H1 (cell line): Measurements from ENCODE around the gene LDHAL6A. TPM values are rescaled to one million over a fixed set of nuclear protein-coding genes. Genes with fewer than 3 reads are reported as not detected.
A peak's percentile ranks its signal among the peaks of the same experiment; 100 is the strongest.

Experiments
- CTCF ChIA-PET: fragments of 300-600 bp; sonication (Branson Sonifier 250); formaldehyde crosslinking; loops from one replicate; lab custom pipeline; 2021; ENCODE audit not compliant: partially characterized antibody; lab: Charles Lee
- POLR2A ChIA-PET: fragments of 300-600 bp; sonication (Branson Sonifier 250); formaldehyde crosslinking; loops from one replicate; lab custom pipeline; 2021; ENCODE audit warnings: inconsistent platforms; ENCODE audit not compliant: partially characterized antibody; lab: Charles Lee
- DNase-seq, 2 experiments: peaks; one replicate each; pipeline versions ENCODE4 v3.0.0 to v3.0.0-alpha.2; 2010 to 2022; ENCODE audit warnings: low spot score in 2 of 2, low read depth in 1 of 2, mixed read lengths in 1 of 2
- FAIRE-seq: peaks from 2 replicates; lab custom pipeline; 2011; peaks lifted over from hg19 to GRCh38; lab: Jason Lieb, UNC
- H2AFZ ChIP-seq: 2 replicates; pipeline ENCODE4 v1.8.1; 2012; ENCODE audit warnings: low read length, inconsistent platforms
- H2AK5ac ChIP-seq: 2 replicates; pipeline ENCODE4 v1.6.1; 2013; ENCODE audit warnings: low read depth, low read length
- H2BK120ac ChIP-seq: replicated peaks from 2 replicates; pipeline ENCODE3; 2013; ENCODE audit warnings: low read depth, low read length, inconsistent platforms
- H2BK12ac ChIP-seq: 2 replicates; pipeline ENCODE4 v1.6.1; 2013; ENCODE audit warnings: low read depth, low read length
- H2BK15ac ChIP-seq: 2 replicates; pipeline ENCODE4 v1.6.1; 2013; ENCODE audit warnings: low read length
- H2BK20ac ChIP-seq: 2 replicates; pipeline ENCODE4 v1.6.1; 2013; ENCODE audit warnings: low read length
- H2BK5ac ChIP-seq: 2 replicates; pipeline ENCODE4 v1.6.1; 2013; ENCODE audit warnings: low read depth, low read length
- H3K14ac ChIP-seq: 2 replicates; pipeline ENCODE4 v1.6.1; 2013; ENCODE audit warnings: inconsistent platforms; ENCODE audit not compliant: insufficient read length
- H3K18ac ChIP-seq: 2 replicates; pipeline ENCODE4 v1.6.1; 2013; ENCODE audit warnings: low read length; ENCODE audit errors: extremely low read depth
- H3K23ac ChIP-seq: 2 replicates; pipeline ENCODE4 v1.6.1; 2013; ENCODE audit warnings: inconsistent platforms; ENCODE audit not compliant: insufficient read length
- H3K23me2 ChIP-seq: 2 replicates; pipeline ENCODE4 v1.6.1; 2013; ENCODE audit warnings: low read depth, low read length
- H3K27ac ChIP-seq: 2 replicates; pipeline ENCODE4 v1.6.1; 2011; ENCODE audit warnings: low read depth, low read length, inconsistent platforms
- H3K27me3 ChIP-seq, 4 experiments: replicated peaks in 1 of 4; 1 replicate in 1 of 4; 2 replicates in 3 of 4; pipeline versions ENCODE4 v1.6.1 to v1.8.1; 2011 to 2013; ENCODE audit warnings: low read length in 3 of 4, mild to moderate bottlenecking in 3 of 4, inconsistent platforms in 2 of 4, mixed read lengths in 2 of 4, moderate library complexity in 1 of 4; ENCODE audit not compliant: control insufficient read depth in 3 of 4, insufficient read depth in 3 of 4; ENCODE audit errors: extremely low read depth in 1 of 4
- H3K36me3 ChIP-seq, 4 experiments: 2 replicates each; pipeline versions ENCODE4 v1.6.1 to v1.8.1; 2011 to 2013; ENCODE audit warnings: mild to moderate bottlenecking in 4 of 4, low read length in 3 of 4, moderate library complexity in 2 of 4, control low read depth in 1 of 4, inconsistent platforms in 1 of 4; ENCODE audit not compliant: insufficient read depth in 4 of 4, control insufficient read depth in 2 of 4
- H3K4ac ChIP-seq: replicated peaks from 2 replicates; pipeline ENCODE3; 2013; ENCODE audit warnings: low read length, low read depth, mixed read lengths, inconsistent platforms; ENCODE audit not compliant: insufficient read length
- H3K4me1 ChIP-seq, 4 experiments: replicated peaks in 1 of 4; 1 replicate in 1 of 4; 2 replicates in 3 of 4; pipeline versions ENCODE4 v1.6.1 to v1.8.1; 2011 to 2013; ENCODE audit warnings: low read length in 3 of 4, inconsistent platforms in 2 of 4, mixed read lengths in 1 of 4; ENCODE audit not compliant: insufficient read depth in 4 of 4, control insufficient read depth in 3 of 4
- H3K4me2 ChIP-seq, 2 experiments: 2 replicates each; pipeline versions ENCODE4 v1.6.1 to v1.8.1; 2011 to 2013; ENCODE audit warnings: low read depth in 2 of 2, low read length in 2 of 2, control low read depth in 1 of 2, inconsistent platforms in 1 of 2, mild to moderate bottlenecking in 1 of 2; ENCODE audit not compliant: insufficient read depth in 1 of 2
- H3K4me3 ChIP-seq, 4 experiments: fragments of 200-600, 300-600 bp in 1 of 4; sonication (generic), shearing (Covaris generic), sonication (Bioruptor Twin) in 1 of 4; 2 replicates each; pipeline versions ENCODE4 v1.5.1 to v1.8.1; 2011 to 2016; ENCODE audit warnings: low read length in 4 of 4, low read depth in 3 of 4, control low read depth in 2 of 4, inconsistent platforms in 2 of 4, mild to moderate bottlenecking in 2 of 4, mixed read lengths in 1 of 4, moderate library complexity in 1 of 4; ENCODE audit not compliant: insufficient read depth in 2 of 4; ENCODE audit errors: extremely low read depth in 1 of 4
- H3K56ac ChIP-seq: replicated peaks from 2 replicates; pipeline ENCODE3; 2013; ENCODE audit warnings: low read depth, mild to moderate bottlenecking, mixed read lengths, low read length, inconsistent platforms; ENCODE audit not compliant: insufficient read length
- H3K79me1 ChIP-seq: 2 replicates; pipeline ENCODE4 v1.6.1; 2013; ENCODE audit warnings: low read depth, low read length, control low read depth
- H3K79me2 ChIP-seq, 2 experiments: 2 replicates each; pipeline versions ENCODE4 v1.6.1 to v1.8.1; 2012 to 2013; ENCODE audit warnings: low read length in 2 of 2, mild to moderate bottlenecking in 2 of 2, inconsistent platforms in 1 of 2; ENCODE audit not compliant: insufficient read depth in 2 of 2, control insufficient read depth in 1 of 2
- H3K9ac ChIP-seq, 4 experiments: replicated peaks in 1 of 4; 1 replicate in 1 of 4; 2 replicates in 3 of 4; pipeline versions ENCODE4 v1.6.1 to v1.8.1; 2011 to 2013; ENCODE audit warnings: low read depth in 3 of 4, low read length in 3 of 4, control low read depth in 2 of 4, mild to moderate bottlenecking in 2 of 4, moderate library complexity in 2 of 4, inconsistent platforms in 1 of 4; ENCODE audit errors: extremely low read depth in 1 of 4
- H3K9me3 ChIP-seq, 2 experiments: 2 replicates each; pipeline versions ENCODE4 v1.6.1 to v1.8.1; 2012 to 2013; ENCODE audit warnings: mild to moderate bottlenecking in 2 of 2, moderate library complexity in 2 of 2, control low read depth in 1 of 2, inconsistent platforms in 1 of 2, low read depth in 1 of 2, low read length in 1 of 2, mixed read lengths in 1 of 2; ENCODE audit not compliant: insufficient read depth in 2 of 2
- H4K20me1 ChIP-seq, 2 experiments: replicated peaks in 1 of 2; 2 replicates each; pipeline versions ENCODE3 to v1.8.1; 2011 to 2013; ENCODE audit warnings: inconsistent platforms in 2 of 2, low read length in 2 of 2, mild to moderate bottlenecking in 1 of 2; ENCODE audit not compliant: insufficient read depth in 2 of 2, control insufficient read depth in 1 of 2
- H4K5ac ChIP-seq: 2 replicates; pipeline ENCODE4 v1.6.1; 2013; ENCODE audit warnings: low read length, low read depth, mixed read lengths, inconsistent platforms; ENCODE audit not compliant: insufficient read length
- H4K8ac ChIP-seq: 2 replicates; pipeline ENCODE4 v1.8.0; 2013; ENCODE audit warnings: mild to moderate bottlenecking, moderate library complexity, low read length, inconsistent platforms; ENCODE audit not compliant: insufficient read depth; ENCODE audit errors: extremely low read depth
- H4K91ac ChIP-seq: replicated peaks from 2 replicates; pipeline ENCODE3; 2013; ENCODE audit warnings: low read length, mixed read lengths, inconsistent platforms; ENCODE audit not compliant: insufficient read length
- BCL11A ChIP-seq, 2 experiments: IDR thresholded peaks; one replicate each; pipeline ENCODE4 v1.6.1; 2011; ENCODE audit warnings: low read depth in 2 of 2, low read length in 2 of 2, mild to moderate bottlenecking in 2 of 2
- BRCA1 ChIP-seq: IDR thresholded peaks from 2 replicates; pipeline ENCODE4 v1.6.1; 2012; ENCODE audit warnings: low read depth, low read length, improper control_type of control experiment
- CHD2 ChIP-seq: IDR thresholded peaks from 2 replicates; pipeline ENCODE4 v1.6.1; 2012; ENCODE audit warnings: low read length, improper control_type of control experiment
- EP300 ChIP-seq, 2 experiments: IDR thresholded peaks; 1 replicate in 1 of 2; 2 replicates in 1 of 2; pipeline ENCODE4 v1.6.1; 2011 to 2012; ENCODE audit warnings: low read depth in 2 of 2, low read length in 2 of 2, mild to moderate bottlenecking in 2 of 2, borderline replicate concordance in 1 of 2, inconsistent platforms in 1 of 2, moderate library complexity in 1 of 2
- EZH2 ChIP-seq: fragments of 200-600 bp; sonication (generic); IDR thresholded peaks from 2 replicates; pipeline ENCODE4 v1.7.1; 2012; ENCODE audit warnings: low read depth, mild to moderate bottlenecking, moderate library complexity, low read length, inconsistent platforms; ENCODE audit not compliant: severe bottlenecking
- GTF2F1 ChIP-seq: IDR thresholded peaks from 2 replicates; pipeline ENCODE4 v1.6.1; 2012; ENCODE audit warnings: low read depth, low read length, improper control_type of control experiment, borderline replicate concordance
- HDAC6 ChIP-seq: IDR thresholded peaks from one replicate; pipeline ENCODE4 v1.7.1; 2012; ENCODE audit warnings: low read depth, mild to moderate bottlenecking, inconsistent platforms, low read length, moderate library complexity
- MAFK ChIP-seq: IDR thresholded peaks from 2 replicates; pipeline ENCODE4 v1.6.1; 2012; ENCODE audit warnings: low read depth, mild to moderate bottlenecking, improper control_type of control experiment, low read length
- PHF8 ChIP-seq: fragments of 200-600 bp; sonication (generic); conservative IDR thresholded peaks from 2 replicates; pipeline ENCODE4 v1.7.1; 2012; ENCODE audit warnings: low read depth, mild to moderate bottlenecking, inconsistent platforms, low read length, moderate library complexity
- POLR2A ChIP-seq, 2 experiments: IDR thresholded peaks; 1 replicate in 1 of 2; 2 replicates in 1 of 2; pipeline ENCODE4 v1.6.1; 2011; ENCODE audit warnings: low read depth in 2 of 2, low read length in 2 of 2, mild to moderate bottlenecking in 2 of 2; ENCODE audit errors: control extremely low read depth in 1 of 2
- SP1 ChIP-seq: IDR thresholded peaks from 2 replicates; pipeline ENCODE4 v1.6.1; 2011; ENCODE audit warnings: low read depth, low read length
- SP4 ChIP-seq: IDR thresholded peaks from 2 replicates; pipeline ENCODE4 v1.6.1; 2012; ENCODE audit warnings: low read length, inconsistent platforms
- TAF1 ChIP-seq: IDR thresholded peaks from 2 replicates; pipeline ENCODE4 v1.6.1; 2011; ENCODE audit warnings: mild to moderate bottlenecking, low read depth, low read length
- WGBS, 2 experiments: shearing (Covaris generic) in 1 of 2; methylation state at CpG; one replicate each; pipeline versions ENCODE4 v1.1.6 to v1.1.7; 2013 to 2015; ENCODE audit warnings: low lambda C conversion rate in 2 of 2, mixed read lengths in 2 of 2, inconsistent platforms in 1 of 2, low coverage in 1 of 2, missing lambda C conversion rate in 1 of 2; ENCODE audit not compliant: insufficient replicate concordance in 2 of 2, insufficient coverage in 1 of 2, insufficient read length in 1 of 2; ENCODE audit errors: extremely low coverage in 1 of 2, missing lambda C conversion rate in 1 of 2; 5-methylcytosine and 5-hydroxymethylcytosine counted together
- polyA plus RNA-seq, 7 experiments: library from polyadenylated mRNA; depleted of rRNA in 3 of 7; stranded (reverse) in 5 of 7; unstranded in 2 of 7; fragments of >200 nt in 5 of 7; fragments of 200-250 nt in 2 of 7; gene quantifications; 1 replicate in 5 of 7; 2 replicates in 1 of 7; 4 replicates in 1 of 7; pipeline versions ENCODE4 v1.2.1 to v1.2.3, GENCODE V29; 2011 to 2013; ENCODE audit warnings: missing spikeins in 2 of 7, mixed read lengths in 2 of 7
- total RNA-seq: library from RNA; stranded (reverse); fragmentation: NEBNext Ultra II Directional; extraction: Animal tissue kit (Norgen Biotek cat#: 25700); gene quantifications from 2 replicates; pipeline ENCODE4 v1.2.1, GENCODE V29; 2021

The LDHAL6A gene
- total and polyA plus RNA-seq, 2 of the 8 experiments (the other 6 are each of a cell fraction or from before 2014, with no cell fraction given), result not detected

- no peak for FAIRE-seq
- Histone ChIP-seq H3K14ac (no peak overlapping the region), H2BK15ac (no peak overlapping the region), H3K36me3 (peaks cover 0 to 3% (median 0%) of the 10 kb centered on the region in 4 experiments; a peak in 1 of 8 replicates), H3K56ac (no peak overlapping the region), H2BK20ac (no peak overlapping the region), H3K23ac (no peak overlapping the region), H3K9me3 (no peaks in the 10 kb centered on the region), H3K4ac (no peak overlapping the region), H2BK120ac (no peak overlapping the region), H4K91ac (peak overlapping the region; percentile 1), H3K27me3 (no peaks in the 10 kb centered on the region), H3K4me3 (peak overlapping the region; percentile 86 to 96 (median 91)), H2BK12ac (no peak overlapping the region; the same call in 1 of the 2 replicates), H3K79me2 (peaks cover 0 to 53% of the 10 kb centered on the region in 2 experiments; a peak in 2 of 4 replicates)
- no peak for DNase-seq
- 6% methylated on average over 7 of the region's 8 CpGs; no CpG with 5 or more reads in 1 of the 2 experiments for WGBS, 2 experiments
- TF ChIP-seq PHF8 (no peak), MAFK (no peak), EZH2 (no peak), SP1 (no peak), POLR2A (IDR thresholded peaks at IDR 0.05; ENCODE audit: control extremely low read depth in 1 of 2, low read depth in 2 of 2, low read length in 2 of 2) (no peak), CHD2 (no peak), SP4 (no peak), GTF2F1 (no peak), EP300 (IDR thresholded peaks at IDR 0.05; ENCODE audit: borderline replicate concordance in 1 of 2, low read depth in 2 of 2, low read length in 2 of 2) (no peak), BRCA1 (no peak), HDAC6 (no peak), BCL11A (IDR thresholded peaks at IDR 0.05; ENCODE audit: low read depth in 2 of 2, low read length in 2 of 2) (no peak), TAF1 (no peak)
- TF ChIP-seq, all 59 proteins: peak for 0
- H4K5ac ChIP-seq, result peak overlapping the region; percentile 51
- H4K8ac ChIP-seq, result peak overlapping the region; percentile 96
- peaks cover 3% of the 10 kb centered on the region; the same call in 1 of the 2 replicates for H3K79me1 ChIP-seq
- H2AFZ ChIP-seq, result no peak overlapping the region
- POLR2A ChIA-PET, result interaction anchor here (0.5 to 2.1 kb wide), 19 partner anchors 8 to 419 kb away, joined by 3 to 10 read pairs (median 4); partner anchors contain the start of genes GTF2H1, HPS5, LDHAL6A and LDHC
- H2BK5ac ChIP-seq, result peak overlapping the region; percentile 96; the same call in 1 of the 2 replicates
- H3K18ac ChIP-seq, result no peak overlapping the region
- H3K4me1 ChIP-seq, result peaks cover 0 to 3% (median 0%) of the 10 kb centered on the region in 4 experiments; a peak in 2 of 7 replicates
- H3K27ac ChIP-seq, result peak overlapping the region; percentile 97
- peak overlapping the region; percentile 58 to 62 for H3K4me2 ChIP-seq
- peak overlapping the region; percentile 8 to 97 (median 96) for H3K9ac ChIP-seq
- H3K23me2 ChIP-seq, result peaks cover 2% of the 10 kb centered on the region; the same call in 1 of the 2 replicates
- peaks cover 0 to 4% of the 10 kb centered on the region in 2 experiments for H4K20me1 ChIP-seq
- no peak overlapping the region for H2AK5ac ChIP-seq
- CTCF ChIA-PET, result interaction anchor here (1.0 to 2.8 kb wide), 3 partner anchors 14 to 201 kb away, joined by 3 to 6 read pairs (median 4); no protein-coding TSS in a partner anchor
Observed at GRCh38 chr11:18526130-18526520, 70.5 kb downstream of the LDHAL6A start.
